MCF 10A (cell line): ENCODE data around the gene TNFSF18. TPM values are rescaled to one million over a fixed set of nuclear protein-coding genes. Genes with fewer than 3 reads are reported as not detected.

Experiments
- BruUV-seq: library from RNA; stranded (reverse); fragments of 400-500 nt; replicated peaks from 2 replicates; lab custom pipeline; 2021; lab: Mats Ljungman, UMichigan
- CTCF ChIA-PET: fragments of 300-600 bp; sonication (Branson Sonifier 250); formaldehyde crosslinking; extraction: SDS; loops from one replicate; lab custom pipeline; 2021; ENCODE audit warnings: antibody characterized with exemption, inconsistent platforms; lab: Yijun Ruan, JAX
- POLR2A ChIA-PET: fragments of 300-600, 350-650 bp; sonication (Branson Sonifier 250); formaldehyde crosslinking; extraction: SDS; loops from one replicate; lab custom pipeline; 2020; ENCODE audit warnings: antibody characterized with exemption, inconsistent platforms; lab: Yijun Ruan, JAX
- DNase-seq: peaks from one replicate; pipeline ENCODE4 v3.0.0-alpha.2; 2018; ENCODE audit not compliant: unreplicated experiment
- H3K27ac Mint-ChIP-seq: one replicate; pipeline ENCODE4 v1.8.0; 2022; ENCODE audit warnings: mild to moderate bottlenecking, low read depth, mixed read lengths; ENCODE audit not compliant: unreplicated experiment
- H3K27me3 Mint-ChIP-seq: one replicate; pipeline ENCODE4 v1.8.0; 2022; ENCODE audit warnings: mixed read lengths; ENCODE audit not compliant: insufficient read depth, unreplicated experiment
- H3K36me3 Mint-ChIP-seq: one replicate; pipeline ENCODE4 v1.8.0; 2022; ENCODE audit warnings: mild to moderate bottlenecking, moderate library complexity, mixed read lengths; ENCODE audit not compliant: insufficient read depth, unreplicated experiment
- H3K4me1 Mint-ChIP-seq: one replicate; pipeline ENCODE4 v1.8.0; 2022; ENCODE audit warnings: mixed read lengths; ENCODE audit not compliant: insufficient read depth, unreplicated experiment
- H3K4me3 Mint-ChIP-seq: one replicate; pipeline ENCODE4 v1.8.0; 2022; ENCODE audit warnings: mild to moderate bottlenecking, moderate library complexity, mixed read lengths; ENCODE audit not compliant: unreplicated experiment
- H3K9me3 Mint-ChIP-seq: one replicate; pipeline ENCODE4 v1.8.0; 2022; ENCODE audit warnings: mixed read lengths; ENCODE audit not compliant: unreplicated experiment
- CTCF ChIP-seq: fragments of 200-600 bp; IDR thresholded peaks from one replicate; pipeline ENCODE4 v1.8.0; 2022; ENCODE audit warnings: antibody characterized with exemption, mild to moderate bottlenecking; ENCODE audit not compliant: unreplicated experiment
- intact Hi-C: fragments of 100-400 bp; cut with micrococcal nuclease; formaldehyde crosslinking; loops from 2 replicates; pipeline ENCODE4 v1.14.1; 2022
- total RNA-seq: library from RNA; stranded (reverse); gene quantifications from 2 replicates; pipeline ENCODE4 v1.2.3, GENCODE V29; 2022

The TNFSF18 gene
- total RNA-seq, 1 experiment from 2014 or later = 0.49 TPM

- DNase-seq = peak; percentile 57
- no peak for TF ChIP-seq CTCF
- H3K27ac Mint-ChIP-seq = no peak overlapping the region
These were observed 7.5 kb downstream of the TNFSF18 start for GRCh38 chr1:173043253-173043652.

GRCh38 chr1:173042806-173043205 is 7.9 kb downstream of the TNFSF18 start:
- POLR2A ChIA-PET = interaction anchor here (0.6 to 1.0 kb wide), 2 partner anchors 118 to 488 kb away, joined by 3 read pairs; no protein-coding TSS in a partner anchor
- Mint-ChIP-seq H3K4me1 (peaks cover 9% of the 10 kb centered on the region), H3K27ac (no peak overlapping the region), H3K27me3 (no peaks in the 10 kb centered on the region), H3K9me3 (no peaks in the 10 kb centered on the region), H3K4me3 (no peak overlapping the region), H3K36me3 (no peaks in the 10 kb centered on the region)
- no TSS peak for BruUV-seq
- TF ChIP-seq CTCF = no peak
- CTCF ChIA-PET = interaction anchor here (0.6 to 1.8 kb wide), 3 partner anchors 66 to 1385 kb away, joined by 3 to 10 read pairs (median 3); no protein-coding TSS in a partner anchor
- no peak for DNase-seq
- intact Hi-C loops = no loop called here

More at GRCh38 chr1:173043253-173043652, 7.5 kb downstream of the TNFSF18 start:
- Mint-ChIP-seq H3K9me3 (no peaks in the 10 kb centered on the region), H3K27me3 (no peaks in the 10 kb centered on the region), H3K4me3 (no peak overlapping the region), H3K36me3 (no peaks in the 10 kb centered on the region), H3K4me1 (peaks cover 11% of the 10 kb centered on the region)
- intact Hi-C loops = no loop called here
- CTCF ChIA-PET = interaction anchor here (0.6 to 1.8 kb wide), 3 partner anchors 67 to 1386 kb away, joined by 3 to 10 read pairs (median 3); no protein-coding TSS in a partner anchor
- POLR2A ChIA-PET = interaction anchor here (0.6 to 1.0 kb wide), 3 partner anchors 118 to 487 kb away, joined by 3 read pairs; no protein-coding TSS in a partner anchor
- no TSS peak for BruUV-seq

GRCh38 chr1:173039626-173040025 is 11.1 kb downstream of the TNFSF18 start:
- intact Hi-C loops = no loop called here
- H3K27ac Mint-ChIP-seq = no peak overlapping the region
- POLR2A ChIA-PET = interaction anchor here (1.1 to 1.9 kb wide), 3 partner anchors 10 to 16 kb away, joined by 3 to 6 read pairs (median 4); no protein-coding TSS in a partner anchor

More at GRCh38 chr1:173039626-173040025, 11.1 kb downstream of the TNFSF18 start:
- no peaks in the 10 kb centered on the region for H3K36me3 Mint-ChIP-seq
- H3K27me3 Mint-ChIP-seq = no peaks in the 10 kb centered on the region
- DNase-seq = no peak
- TF ChIP-seq CTCF = no peak
- BruUV-seq = no TSS peak
- CTCF ChIA-PET = interaction anchor here (0.6 to 3.2 kb wide), 6 partner anchors 10 to 1059 kb away, joined by 3 to 8 read pairs (median 4); partner anchors contain the start of gene TNFSF18
- peaks cover 9% of the 10 kb centered on the region for H3K4me1 Mint-ChIP-seq
- H3K4me3 Mint-ChIP-seq = no peak overlapping the region
- no peaks in the 10 kb centered on the region for H3K9me3 Mint-ChIP-seq
